GM18511 (cell line): ENCODE results near the gene MDC1.

Source experiments
- ATAC-seq: cut with Tn5 transposase; IDR thresholded peaks from one replicate; pipeline ENCODE4 v1.9.1; 2021; ENCODE audit warnings: mild to moderate bottlenecking, moderate library complexity; ENCODE audit not compliant: unreplicated experiment

The MDC1 gene

DNA sequence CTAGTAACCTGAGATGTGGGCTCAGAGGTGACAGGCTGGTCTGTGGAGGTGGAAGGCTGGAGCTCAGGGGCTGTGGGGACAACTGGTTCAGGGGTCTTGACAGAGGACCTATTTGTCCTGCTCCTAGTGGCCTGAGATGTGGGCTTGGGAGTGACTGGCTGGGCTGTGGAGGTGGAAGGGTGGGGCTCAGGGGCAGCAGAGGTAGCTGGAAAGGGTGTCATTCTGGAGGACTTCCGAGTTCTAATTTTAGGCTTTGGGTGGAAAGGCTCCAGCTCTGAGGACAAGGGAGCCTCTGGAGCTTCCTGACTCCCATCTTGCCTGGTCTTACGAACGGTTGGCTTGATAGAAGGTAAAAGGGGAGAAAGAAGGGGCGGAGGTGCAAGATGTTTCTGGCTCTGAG lies 11.5 kb downstream of the MDC1 start:
- no peak for ATAC-seq

DNA sequence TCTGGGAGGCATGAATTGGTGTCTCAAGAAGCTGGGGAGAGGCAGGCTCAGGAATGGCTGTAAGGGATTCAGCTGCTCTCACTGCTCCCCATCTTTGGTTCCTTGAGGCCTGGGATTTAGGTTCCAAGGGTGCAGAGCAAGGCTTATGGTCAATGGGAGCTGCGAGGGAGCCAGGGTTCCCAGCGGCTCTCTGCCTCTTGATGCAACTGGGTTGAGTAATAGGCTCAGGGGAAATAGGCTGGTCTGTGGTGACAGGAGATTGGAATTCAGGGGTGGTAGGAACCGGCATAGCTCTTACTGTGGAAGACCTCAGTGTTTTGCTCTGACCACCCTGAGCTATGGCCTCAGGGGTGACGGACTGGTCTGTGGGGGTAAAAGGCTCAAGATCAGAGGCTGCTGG lies 13.3 kb downstream of the MDC1 start:
- no peak for ATAC-seq

DNA sequence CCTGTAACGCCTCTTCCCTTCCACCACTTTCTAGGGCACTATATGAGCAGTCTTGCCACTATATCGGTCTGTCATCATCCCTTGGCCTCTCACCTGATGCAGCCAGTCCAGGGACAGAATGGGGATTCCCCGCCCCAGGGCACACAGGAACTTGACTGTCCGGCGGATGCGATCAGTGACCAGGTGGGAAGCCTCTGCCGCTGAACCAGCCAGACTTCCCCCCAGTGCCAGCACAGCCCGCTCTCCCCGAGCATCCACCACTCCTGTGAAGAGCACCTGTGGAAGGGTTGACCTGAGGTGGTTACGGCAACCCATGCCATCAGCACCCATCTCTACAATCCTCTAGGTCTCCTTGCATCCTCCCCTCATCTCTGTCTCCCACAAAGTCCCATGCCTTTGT lies 14.1 kb downstream of the MDC1 start:
- no peak for ATAC-seq

DNA sequence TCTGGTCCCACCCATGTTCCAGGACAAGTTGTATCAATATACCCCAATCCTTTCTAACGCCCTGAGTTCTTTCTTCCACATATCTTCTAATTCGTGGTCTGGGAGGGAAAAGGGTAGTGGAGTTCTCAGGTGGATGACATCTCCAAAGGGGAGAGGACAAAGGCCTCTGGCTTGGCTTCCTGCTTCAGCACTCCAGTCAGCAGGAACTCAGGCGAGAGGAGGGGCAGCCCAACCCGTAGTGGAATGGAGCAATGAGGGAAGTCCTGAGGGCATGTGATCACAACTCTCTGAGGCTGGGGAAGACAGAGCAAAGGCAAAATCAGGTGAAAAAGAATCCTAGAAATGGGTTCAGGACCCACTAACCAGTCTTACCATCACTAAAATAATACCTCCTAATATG lies 16.7 kb downstream of the MDC1 start:
- ATAC-seq: no peak

DNA sequence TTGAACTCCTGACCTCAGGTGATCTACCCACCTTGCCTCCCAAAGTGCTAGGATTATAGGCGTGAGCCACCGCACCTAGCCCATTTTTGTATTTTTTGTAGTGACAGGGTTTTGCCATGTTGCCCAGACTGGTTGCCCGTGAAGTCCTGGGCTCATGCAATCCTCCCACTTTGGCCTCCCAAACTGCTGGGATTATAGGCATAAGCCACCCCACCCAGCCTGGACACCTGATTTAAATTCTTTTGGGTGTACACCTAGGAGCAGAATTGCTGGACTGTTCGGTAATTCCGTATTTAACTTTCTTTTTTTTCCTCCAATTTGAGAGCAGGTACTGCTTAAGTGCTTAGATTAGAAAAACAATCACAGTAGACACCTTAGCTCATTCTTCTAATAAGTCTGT lies 20.6 kb downstream of the MDC1 start:
- ATAC-seq: no peak

DNA sequence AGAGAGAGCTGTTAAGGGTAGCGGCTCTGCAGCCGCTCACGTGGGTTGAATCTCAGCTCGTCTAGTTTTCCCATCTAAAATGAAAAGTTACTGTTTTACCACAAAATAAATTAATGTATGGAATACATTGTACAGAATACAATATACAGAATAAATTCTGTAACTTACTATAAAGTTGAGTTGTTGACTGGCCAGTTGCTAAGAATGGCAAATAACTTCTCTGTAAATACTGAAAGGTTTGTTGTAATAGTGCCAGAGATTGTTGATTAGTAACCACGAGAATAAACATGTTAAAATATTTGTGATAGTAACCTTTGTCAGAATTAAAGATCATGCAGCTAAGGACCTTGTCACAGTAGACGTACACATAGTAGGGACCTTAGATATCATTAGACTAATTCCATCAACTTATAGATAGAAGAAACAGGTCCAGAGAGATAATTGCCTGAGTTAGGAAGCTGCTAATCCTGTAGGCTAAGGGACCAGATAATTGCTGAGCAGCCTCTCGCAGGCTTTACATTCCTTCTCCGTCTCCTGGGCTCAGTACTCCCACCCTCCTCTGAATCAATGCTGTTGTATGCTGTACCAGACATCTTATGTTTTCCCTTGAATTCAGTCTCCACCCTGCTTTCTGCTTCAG lies 25.8 kb downstream of the MDC1 start:
- ATAC-seq: no peak

DNA sequence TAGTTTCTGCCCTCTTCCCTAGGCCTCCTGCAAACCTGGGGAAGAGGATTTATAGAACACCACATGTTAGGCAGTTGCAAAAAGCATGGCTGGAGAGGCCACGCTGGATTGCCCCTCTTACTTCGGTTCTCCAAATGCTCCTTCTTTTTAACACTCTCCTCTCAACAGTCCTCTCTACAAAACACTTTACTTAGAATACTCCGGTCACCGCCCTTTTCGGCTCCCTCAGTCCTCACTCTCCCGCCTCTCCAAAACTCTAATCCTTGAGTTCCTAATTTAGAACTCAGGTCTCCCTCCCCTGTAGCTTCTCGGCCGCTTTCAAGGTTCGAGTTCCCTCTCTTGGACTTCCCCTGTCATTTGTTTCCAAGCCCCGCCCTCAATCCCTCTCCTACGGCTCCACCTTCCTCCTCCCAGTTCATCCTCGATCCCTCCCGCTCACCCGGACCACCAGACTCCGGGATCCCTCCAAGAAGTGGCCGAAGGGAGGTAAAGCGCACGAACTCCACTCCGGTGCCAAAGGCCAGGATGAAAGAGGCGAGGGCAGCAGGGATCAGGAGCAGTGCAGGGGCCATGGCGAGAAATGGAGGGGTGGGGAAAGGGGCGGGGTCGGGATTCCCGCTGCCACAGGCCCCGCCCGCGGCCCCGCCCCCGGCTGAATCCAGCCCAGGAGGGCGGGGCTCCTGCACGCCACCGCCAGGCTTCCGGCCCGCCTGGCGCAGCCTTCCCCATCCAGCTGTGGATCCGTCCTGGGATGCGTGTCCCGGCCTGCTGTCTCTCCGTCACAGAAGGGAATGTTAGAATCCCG lies 26.5 kb downstream of the MDC1 start, which contains the start of gene NRM:
Gene NRM, minus strand, starts transcription at position 582 of the 805 bp plus-strand sequence. Its CDS starts 10 bp downstream, at position 572.
- peak; percentile 39 for ATAC-seq

DNA sequence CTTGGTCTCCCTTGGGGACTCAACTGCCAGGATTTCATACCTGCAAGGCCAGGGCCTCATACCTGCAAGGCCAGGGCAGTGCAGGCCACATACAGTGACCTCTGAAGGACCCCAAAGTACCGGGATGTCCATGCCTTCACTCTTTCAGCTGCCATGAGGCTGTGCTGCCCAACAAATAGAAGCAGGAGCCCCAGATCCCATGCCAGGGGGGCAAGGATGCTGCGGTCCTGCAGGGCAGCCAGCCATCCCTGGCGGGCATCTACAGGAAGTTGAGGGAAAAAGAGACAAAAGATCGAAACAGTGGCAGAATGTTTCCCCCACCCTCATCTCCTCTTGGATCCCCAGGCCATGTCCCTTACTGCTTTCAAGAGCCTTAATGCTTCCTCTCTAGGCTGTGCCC lies 27.1 kb downstream of the MDC1 start:
- ATAC-seq: no peak

DNA sequence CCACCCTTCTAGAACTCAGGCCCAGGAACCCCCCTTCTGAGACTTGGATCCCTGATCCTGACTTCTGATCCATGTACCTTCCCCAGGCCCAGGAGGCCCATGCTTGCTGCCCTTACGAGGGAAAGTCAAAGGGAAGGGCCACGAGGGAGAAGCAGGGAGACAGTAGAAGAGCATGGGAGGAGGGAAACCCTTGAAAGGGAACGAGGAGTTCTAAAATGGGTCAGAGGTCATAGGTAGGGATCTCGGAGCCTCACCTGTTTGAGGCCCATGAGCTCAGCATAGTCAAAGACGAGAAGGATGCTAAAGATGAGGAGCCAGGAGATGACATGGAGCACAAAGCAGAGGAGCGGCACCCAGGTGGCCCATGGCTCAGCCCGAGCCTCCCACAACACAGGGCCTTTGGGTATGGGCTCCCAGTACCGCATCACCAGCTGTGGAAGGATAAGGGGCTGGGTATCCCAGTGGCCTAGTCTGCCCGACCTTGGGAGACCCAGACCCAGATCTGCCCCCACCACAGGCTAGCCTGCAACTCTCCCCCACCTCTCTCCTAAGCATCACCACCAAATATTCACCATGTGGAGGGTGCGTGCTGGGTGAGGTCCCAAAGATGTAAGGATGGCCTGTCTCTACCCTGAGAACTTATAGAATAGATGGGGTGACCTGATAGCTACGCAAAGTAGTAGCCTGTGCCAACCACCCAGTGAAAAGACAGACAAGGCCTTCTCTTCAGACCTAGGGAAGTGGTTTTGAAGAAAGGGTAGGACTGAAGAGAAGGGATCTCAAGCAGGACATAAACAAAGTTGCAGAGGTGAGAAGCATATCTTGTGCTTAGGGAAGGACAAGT lies 27.8 kb downstream of the MDC1 start:
- ATAC-seq: no peak

DNA sequence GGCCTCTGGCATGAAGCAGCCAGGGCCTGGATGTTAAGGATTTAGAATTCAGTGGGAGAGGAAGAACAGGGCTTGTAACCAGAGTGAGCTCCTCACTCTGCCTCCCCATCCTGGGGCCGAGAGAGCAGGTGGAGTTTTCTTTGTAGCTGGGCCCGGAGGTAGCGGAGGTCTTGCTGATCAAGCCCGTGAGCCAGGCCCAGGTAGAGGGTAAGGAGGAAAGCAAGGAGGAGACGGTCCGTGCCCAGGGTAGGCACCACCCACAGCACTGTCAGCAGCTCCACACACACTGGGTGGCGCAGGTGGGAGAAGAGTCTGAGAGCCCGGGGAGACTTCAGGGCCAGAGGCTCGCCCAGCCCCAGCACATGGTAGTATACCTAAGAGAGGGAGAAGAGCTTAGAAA lies 28.5 kb downstream of the MDC1 start:
- ATAC-seq: no peak

DNA sequence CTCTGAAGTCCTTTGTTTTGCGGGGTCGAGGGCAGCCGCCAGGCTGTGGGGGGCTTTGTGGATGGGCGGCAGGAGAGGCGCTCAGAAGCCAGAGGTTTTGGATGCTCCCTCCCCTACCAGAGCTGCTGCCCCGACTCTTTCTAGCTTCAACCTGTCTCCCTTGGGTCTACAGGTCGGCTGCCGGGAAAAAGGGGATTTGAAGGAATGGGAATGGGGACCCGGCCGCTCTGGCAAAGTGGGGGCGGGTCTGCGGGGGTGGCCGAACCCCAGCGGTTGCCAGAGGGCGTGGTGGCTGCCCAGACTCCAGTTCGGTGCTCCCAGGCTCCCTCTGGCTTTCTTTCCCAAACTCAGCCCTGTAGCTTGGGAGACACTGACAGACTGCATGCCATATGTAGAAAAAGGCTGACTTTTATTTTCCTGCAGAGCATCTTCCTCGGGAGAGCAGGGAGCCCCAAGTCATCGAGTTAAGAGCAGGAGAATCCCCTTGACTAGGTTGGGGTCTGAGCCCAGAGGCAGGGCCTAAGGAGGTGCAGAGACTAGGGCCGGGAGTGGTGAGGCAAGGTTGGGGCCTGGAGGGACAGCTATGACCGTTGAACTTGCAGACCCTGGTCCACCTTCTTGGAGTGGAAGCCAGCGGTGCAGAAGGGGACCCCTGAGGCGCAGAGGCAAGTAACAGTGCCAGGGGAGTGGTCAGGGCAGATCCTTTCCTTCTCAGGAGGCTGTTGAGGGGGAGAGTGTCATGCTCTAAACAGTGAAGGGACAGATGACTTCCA lies 29.2 kb downstream of the MDC1 start:
- no peak for ATAC-seq

DNA sequence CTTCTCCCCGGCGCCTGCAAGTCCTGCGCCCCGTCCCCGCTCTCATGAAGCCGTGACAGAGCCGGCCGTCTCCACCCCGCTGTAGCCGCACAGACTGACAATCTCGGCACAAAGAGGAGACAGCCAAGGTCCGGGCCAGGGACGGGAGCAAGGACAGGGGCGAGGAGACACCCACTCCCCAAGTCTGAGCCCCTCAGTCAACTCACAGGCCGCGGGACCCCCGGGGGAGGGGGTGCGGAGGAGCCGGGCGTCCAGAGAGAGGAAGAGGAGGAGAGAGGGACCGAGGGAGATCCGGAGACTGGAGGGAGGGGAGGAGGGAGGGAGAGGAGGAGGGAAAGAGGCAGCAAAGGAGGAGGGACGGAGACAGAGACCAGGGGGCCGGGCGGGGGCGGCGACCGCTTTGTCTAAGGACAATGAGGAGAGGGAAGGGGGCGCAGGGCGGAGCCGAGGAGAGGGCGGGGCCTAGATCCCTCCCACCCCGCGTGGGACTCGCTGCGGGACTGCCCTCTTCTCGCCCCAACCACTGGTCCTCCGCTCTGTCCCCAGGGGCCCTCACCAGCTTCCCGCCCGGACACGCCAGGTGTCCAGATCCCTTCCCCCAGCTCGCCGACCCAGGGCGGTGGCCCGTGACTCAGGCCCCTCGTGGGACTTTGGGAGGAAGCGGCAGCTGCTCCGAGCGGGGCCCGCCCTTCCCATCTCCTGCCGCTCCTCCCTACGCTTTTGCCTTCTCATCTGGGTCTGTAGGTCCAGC lies 30.0 kb downstream of the MDC1 start:
- ATAC-seq: peak; percentile 52

DNA sequence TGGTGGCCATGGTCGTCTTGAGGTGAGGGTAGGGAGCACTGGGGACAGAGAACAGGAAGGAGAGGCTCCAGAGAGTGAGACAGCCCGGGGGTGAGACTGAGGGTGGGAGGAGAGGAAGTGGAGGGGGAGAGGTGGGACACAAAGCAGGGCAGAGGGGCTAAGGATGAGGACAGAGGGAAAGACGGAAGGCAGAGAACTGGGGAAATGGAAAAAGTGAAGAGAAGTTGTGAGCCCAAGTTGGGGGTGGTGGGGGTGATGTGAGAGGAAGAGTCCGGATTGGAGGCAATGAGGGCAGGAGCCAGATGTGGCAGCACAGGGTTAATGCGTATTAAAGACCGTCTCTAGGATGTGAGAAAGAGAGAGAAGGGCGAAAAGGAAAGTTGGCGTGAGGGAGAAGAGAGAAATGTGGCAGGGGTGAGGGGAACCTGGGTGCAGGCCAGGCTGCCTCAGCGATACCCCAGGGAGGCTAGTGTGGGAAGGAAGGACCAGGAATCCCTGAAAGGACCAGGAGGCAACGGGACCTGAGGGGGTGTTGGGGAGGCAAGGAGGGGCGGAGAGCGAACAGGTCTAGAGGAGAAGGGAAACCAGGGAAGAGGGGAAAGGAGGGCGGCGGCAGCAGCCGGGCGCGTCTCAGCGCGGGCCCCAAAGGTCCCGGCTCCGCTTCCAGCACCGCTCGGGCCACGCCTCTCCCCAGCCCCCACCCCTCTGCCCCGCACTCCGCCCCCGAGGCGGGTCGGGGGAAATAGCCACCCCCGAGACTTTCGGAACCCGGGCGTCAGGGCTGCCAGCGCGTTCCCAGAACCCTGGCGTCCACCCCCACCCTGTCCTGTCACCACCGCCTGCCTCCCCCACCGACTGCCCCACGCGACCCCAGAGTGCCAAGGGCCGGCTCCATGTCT lies 30.8 kb downstream of the MDC1 start, which contains the start of gene PPP1R18:
Gene PPP1R18, minus strand, starts transcription at position 637 of the 899 bp plus-strand sequence. Its CDS starts 627 bp downstream, at position 10.
- ATAC-seq: no peak

DNA sequence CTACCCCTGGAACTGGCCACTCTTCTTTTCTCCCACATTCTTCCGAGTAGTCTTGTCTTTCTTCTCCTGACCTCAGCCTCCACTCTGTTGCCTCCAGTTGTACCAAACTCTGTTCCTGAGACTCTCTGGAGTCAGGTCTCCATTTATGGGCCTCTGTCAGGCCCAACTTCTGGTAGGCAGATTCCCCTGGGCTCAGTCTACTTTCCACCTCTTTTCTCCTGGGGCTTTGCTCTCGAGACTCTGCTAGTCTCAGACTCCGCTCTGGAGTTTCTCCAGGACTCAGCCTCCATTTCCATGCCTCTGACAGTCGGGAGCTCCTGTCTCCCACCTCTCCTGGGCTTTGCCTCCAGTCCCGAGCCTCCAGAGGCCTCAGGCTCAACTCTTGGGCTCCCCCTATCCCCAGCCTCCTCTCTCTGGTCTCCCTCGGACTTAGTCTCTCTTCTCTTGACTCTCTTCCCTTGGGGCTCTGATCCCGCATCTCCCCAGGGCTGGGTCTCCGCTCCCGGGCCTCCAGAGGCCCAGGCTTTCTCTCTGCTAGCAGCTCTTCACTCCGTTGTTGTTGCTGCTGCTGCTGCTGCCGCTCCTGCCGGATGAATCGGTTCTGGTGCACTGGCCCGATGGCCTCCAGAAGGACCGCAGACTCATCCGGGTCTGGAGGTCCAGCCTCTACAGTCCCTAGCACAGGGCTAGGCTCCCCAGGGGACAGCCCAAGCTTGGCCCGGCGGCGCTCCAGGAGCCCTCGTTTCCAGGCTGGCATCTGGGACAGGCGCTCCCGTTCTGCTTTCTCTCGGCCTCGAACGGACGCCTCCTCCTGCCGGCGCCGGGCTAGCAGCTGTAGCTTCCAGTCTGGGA lies 31.7 kb downstream of the MDC1 start:
- no peak for ATAC-seq

DNA sequence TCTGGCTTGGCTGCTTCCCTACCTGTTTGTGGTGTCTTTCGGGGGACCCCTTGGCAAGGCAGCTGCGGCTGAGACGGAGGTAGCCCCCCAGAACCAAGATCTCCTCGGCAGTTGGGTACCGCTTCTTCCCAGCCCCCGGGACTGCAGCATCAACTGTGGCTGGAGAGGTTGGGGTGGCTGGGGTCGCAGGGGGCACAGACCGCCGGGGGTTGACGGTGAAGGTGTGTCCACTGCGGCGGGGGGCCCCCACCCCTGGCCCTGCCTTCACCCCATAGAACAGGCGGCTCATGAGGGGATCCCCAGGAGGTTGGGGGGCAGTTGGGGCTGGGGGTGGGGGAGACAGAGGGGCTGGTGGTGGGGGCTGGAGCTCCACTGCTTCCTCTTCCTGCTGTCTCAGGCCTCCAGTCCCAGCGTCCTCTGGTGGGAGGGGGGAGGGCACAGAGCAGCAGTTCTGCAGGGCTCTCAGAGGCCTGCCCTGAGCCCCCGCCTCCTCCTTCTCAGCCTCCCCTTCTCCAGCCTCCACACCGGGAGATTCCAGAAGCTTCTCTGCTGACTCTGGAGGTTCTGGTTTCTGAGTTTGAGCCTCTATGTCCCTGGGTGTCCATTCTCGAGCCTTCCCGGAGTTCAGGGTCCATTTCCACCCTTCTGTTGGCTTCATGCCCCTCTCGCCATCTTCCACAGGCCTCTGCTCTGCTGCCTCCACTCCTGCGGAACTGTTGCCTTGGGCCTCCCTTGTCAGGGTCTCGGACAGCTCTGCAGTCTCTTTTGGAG lies 32.5 kb downstream of the MDC1 start:
- no peak for ATAC-seq

DNA sequence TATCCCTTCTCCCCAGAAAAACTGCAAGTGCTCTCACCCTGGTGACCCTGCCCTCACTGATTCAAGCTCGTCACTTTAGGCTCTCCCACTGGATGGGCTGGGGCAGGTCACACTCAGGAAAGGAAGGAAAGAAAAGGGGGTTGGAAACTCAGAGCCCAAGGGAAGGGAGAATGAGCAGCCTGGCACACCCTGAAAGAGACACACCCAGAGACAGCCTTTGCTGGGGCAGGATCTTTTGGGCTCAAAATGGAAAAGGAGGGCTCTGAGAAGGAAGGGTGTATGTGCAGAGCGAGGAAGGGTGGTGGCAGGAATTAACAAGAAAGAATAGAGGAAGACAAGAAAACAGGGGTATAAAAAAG lies 33.1 kb downstream of the MDC1 start:
- no peak for ATAC-seq

DNA sequence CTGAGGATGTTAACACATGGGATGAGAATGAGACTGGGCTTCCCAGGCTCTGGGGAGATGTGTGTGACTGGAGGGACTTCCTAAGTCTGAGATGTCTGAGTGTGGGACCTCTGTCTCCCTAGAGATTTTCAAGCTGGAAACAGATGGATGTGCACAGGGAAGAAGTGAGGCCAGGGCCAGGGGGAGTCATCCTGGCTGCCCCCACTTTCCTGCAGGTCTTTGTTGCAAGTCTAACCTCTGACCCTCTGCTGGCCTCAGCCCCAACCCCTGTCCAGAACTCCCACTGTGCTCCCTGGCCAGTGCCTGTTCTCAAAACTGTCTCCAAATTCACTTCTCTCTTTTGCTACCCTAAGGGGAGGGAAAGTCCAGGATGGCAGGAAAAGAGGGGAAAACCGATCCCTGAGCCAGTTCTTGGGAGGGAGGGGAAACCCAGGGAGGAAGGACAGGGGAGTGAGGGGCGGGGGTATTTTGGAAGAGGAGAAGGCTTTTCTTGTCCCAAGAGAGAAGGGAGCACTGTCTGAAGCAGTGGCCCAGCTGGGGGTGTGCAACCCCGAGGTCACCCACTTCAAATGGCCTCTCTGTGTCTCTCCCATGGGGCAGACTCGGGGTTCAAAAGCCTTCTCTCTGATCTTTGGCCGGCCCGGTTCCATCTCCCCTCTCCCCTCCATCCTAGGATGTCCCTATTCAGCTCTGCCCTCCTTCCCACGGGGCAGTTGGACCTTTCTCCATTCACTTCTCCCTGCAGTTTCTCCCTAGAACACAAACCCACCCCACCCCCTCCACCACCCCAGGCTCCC lies 33.7 kb downstream of the MDC1 start:
- ATAC-seq: no peak
